CD4-positive, alpha-beta T cell treated with Interleukin-1 beta for 1 hour (primary cell): ENCODE measurements around the gene TLNRD1.

Experiments used
- DNase-seq, 2 donors: peaks; one replicate each; pipeline ENCODE4 v3.0.0-alpha.2; 2020 to 2022

The TLNRD1 gene

DNA sequence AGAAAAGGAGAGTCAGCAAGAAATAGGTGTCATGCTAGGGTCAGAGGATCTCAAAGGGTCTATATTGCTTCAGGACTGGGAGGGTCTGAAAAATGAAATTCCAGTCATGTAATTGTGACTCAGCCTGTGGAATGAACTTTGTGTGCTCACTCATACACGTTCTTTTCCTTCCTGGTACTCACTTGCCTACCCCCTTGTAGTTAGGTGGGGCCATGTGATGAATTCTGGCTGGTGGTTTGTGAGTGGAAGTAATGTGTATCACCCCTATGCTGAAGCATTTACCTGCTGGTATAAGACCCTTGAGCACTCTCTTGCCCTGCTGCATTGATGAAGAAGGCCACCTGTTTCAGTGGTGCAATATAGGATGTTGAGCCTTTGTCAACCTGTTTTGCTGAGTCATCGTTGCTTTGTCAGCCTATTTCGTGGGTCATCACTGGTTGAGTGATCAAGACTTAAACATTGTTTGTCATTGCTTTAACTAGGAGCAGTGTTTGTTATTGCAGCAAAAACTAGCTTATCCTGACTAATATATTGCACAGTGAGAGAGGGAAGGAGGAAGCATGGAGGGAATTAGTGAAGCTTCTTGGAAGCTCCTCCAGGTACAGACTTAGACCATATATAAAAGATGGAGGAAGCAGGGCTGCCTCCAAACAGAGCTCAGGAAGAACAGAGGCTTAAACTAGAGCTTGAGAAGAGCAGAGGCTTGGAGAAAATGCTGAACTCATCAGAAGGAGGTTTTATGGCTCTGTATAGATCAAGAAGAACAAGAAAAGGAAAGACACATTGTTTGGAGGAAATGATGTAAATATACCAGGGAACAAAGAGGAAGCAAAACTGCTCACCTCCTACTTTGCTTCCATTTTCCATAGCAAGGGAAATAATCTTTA is 28.9 kb downstream of the TLNRD1 start:
- DNase-seq = no peak

DNA sequence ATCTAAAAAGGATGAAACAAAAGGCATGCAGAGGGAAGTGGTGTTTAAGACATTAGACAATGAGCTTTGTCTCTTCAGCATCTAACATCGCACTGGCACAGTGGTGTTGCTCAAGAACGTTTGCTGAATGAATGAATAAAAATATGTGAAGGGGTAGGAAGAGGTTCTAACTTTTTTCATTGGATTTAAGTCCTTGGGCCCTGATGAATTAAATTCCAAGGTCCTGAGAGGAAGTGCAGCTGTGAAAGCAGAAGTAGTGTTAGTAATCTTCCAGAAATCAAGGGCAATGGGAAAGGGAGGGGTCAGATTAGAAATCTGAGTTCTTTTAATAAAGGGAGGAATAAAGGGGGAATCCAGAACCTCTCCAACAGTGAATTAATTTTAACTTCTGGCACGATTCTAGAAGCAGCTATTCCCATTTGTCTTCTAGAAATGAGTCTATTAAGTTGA is 29.6 kb downstream of the TLNRD1 start:
- DNase-seq = no peak

DNA sequence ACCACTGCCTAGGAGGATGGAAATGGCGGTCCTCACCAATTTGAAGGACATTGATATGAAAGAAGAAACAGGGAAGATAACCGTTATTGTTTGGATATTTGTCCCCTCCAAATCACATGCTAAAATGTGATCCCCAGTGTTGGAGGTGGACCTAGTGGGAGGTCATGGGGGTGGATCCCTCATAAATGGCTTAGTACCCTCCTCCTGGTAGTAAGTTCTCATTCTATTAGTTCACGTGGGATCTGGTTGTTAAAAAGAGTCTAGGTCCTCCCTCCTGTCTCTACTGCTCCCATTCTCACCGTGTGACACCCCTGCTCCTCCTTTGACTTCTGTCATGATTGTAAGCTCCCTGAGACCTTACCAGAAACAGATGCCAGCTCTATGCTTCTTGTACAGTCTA is 30.5 kb downstream of the TLNRD1 start:
- DNase-seq = no peak

DNA sequence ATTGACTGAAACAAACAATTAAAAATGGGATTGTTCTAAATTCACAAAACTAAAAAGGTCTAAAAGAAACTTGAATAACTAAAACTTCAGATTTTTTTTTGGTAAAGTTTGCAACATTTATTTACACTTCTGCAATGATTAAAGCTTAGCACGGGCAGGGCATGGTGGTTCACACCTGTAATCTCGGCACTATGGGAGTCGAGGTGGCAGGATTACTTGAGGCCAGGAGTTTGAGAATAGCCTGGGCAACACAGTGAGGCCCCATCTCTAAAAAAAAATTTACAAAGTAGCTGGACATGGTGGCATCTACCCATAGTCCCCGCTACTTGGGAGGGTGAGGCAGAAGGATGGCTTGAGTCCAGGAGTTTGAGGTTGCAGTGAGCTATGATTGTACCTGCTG is 31.6 kb downstream of the TLNRD1 start:
- no peak for DNase-seq

DNA sequence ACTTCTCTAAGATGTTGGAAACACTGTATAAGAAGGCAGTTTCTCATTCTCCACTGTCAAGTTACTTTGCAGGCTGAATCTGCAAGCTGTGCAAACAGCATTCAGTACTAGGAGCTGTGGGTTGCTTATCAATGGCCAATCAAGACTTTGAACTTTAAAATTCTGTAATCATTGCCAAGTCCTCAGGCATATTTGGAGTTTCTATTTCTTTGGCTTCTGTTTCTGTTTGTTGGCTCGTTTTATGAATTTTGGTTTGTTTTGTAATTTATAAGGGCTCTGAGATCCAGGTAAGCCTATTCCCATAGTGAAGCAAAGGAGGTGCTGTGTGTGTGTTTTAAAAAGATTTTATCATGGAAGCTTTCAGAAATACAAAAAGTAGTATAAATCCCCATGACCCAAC is 32.1 kb downstream of the TLNRD1 start:
- no peak for DNase-seq

DNA sequence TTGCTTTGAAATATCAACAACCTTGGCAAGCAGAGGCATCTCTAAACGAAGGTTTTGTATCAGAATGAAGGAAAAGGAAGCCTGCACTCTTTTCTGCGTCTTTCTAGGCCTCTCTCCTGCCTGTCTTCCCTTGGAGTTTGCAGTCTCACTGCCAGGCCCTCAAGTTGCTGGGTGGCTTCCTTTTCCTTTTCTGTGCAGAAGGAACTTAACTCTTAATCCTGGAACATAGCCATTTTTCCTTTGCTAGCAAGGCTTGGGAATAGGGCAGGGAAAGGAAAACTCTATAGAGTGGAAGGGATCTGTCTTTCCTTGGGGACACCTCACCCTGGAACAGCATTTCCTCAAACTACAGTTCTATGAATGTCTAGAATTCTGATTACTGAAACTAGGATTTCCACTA is 32.8 kb downstream of the TLNRD1 start:
- DNase-seq = no peak

DNA sequence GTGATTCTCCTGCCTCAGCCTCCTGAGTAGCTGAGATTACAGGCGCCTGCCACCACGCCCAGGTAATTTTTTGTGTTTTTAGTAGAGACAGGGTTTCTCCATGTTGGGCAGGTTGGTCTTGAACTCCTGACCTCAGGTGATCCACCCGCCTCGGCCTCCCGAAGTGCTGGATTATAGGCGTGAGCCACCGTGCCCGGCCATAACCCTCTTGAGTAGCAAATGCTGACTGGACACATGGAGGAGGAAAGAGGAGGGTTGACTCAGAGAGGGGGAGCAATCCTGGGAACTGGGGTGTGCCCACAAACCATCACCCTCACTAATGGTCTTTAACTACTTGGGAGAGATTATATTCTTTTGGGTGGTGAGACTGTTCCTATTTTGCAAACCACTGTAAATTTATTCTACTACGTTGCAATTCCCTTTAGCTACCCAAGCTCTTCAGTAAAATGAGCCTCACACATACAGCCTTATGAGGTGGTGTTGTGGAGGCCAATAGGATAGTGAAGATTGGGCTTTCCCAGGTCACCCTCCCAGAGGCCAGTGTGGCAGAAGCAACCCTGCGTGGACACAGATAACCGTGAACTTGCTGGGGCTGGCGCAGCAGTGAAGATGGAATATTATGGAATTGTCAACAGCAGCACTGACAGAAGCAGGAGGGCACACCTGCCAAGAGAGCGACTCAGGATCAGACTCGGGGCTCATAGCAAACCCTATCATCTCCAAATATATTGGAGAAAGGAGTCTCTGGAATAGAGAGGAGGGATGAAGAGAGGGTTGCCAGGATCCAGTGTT is 37.4 kb downstream of the TLNRD1 start:
- DNase-seq = no peak

DNA sequence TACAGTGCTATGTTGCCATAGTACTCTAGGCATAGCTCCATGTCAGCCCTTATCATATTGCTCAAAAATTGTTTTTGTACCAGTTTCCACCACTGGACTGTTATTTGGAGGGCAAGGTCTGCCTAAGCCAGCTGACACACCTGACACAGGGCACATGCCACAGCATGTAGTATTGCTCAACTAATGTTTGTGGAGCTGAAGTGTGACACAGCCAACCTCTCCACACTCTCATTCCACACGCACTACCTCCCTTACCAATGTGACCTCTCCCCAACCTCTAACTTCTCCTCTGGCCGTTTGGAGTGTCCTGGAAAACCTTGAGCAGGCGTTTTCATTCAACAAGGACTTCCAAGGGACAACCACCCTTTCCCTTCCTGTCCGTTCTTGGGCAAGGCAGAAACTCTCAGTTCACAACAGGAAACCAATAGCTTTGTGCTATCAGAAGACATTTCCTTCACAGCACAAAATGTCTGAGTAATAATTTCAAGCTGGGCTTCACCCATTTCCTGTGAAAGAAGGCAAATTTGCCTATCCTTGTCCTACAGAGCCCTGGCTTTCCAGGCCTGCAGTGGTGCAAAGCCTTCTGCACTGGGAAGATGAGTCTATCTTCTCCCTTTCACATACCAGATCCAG is 38.4 kb downstream of the TLNRD1 start:
- DNase-seq = no peak

DNA sequence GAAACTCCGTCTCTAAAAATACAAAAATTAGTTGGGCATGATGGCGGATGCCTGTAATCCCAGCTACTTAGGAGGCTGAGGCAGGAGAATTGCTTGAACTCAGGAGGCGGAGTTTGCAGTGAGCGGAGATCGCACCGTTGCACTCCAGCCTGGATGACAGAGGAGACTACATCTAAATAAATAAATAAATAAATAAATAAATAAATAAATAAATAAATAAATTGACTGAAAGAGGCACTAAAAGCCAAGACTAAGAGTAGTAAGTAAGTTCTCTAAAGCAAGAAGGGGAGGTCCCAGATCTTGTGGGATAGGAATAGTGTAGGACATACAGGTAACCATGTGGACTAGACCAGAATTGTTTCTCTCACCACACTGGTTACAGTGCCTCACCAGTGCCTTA is 40.0 kb downstream of the TLNRD1 start:
- no peak for DNase-seq

DNA sequence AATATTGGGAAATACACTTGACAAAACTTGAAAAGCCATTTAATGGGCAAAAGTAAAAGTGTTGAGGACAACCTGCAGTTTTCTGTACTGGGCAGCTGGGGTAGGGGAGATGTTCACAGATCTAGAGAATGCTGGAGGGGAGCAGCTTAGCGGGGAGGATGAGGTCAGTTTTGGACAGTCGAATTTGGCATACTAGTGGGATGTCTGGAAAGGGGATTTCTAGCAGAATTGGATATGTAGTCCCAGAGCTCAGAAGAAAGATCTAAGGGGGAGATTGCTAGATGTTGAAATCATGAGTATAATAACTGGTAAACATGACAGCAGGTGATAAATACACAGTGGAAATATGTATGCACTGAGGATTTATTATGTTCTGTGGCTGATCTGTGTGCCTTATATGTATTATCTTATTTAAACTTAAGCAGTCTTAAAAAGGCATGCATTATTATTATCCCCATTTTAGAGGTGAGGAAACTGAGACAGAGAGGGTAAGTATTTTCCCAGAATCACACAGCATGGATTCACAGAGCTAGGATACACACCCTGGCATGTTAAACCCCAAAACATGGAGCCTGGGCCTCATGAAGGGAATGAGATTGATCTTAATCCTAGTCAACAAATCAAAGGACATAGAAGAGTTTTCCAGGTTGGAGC is 42.7 kb downstream of the TLNRD1 start:
- no peak for DNase-seq

DNA sequence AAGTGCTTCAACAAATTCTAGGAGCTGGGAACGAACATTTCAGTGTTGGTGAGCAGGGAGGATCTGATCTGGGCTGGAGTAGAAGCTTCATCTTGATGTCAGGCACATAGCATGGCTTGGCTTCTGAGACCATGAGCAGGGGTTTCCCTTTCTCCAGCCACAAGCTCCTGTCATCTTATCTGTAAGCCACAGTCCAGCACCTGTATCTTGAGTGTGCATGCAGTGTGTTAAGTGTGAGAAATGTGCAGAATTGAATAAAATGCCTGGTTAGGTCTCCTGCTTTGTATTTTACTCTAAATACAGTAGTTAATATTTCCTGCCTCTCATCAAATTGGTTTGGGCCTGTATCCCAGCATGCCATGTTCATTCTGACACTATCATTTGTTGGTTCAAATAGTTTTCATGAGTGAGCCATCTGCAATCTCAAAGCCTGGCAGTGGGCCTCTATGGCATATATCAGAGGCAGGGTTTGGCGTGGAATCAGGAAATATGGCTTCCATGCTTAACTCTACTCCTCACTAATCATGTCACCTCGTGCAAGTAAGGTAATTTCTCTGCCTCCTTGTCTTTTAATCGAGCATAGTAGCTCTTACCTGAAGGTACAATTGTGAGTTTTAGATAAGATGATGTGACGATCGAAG is 43.3 kb downstream of the TLNRD1 start:
- DNase-seq = no peak

DNA sequence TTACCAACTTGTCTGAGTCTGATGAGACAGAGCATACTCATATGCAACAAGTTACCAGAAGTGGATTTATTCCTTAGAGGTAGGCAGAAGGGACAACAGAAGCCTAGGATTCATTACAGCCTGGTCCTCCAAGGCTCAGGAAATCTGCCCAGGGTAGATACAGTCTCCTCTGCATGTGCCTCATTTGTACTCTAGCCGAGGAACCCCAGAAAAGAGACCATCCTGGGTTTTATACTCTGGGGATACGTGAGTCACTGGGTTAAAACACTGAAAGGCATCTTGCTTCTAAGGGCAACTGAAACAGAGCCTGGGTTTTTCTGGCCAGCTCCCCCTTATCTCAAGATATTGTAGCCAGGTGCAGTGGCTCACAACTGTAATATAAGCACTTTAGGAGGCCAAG is 45.6 kb downstream of the TLNRD1 start:
- DNase-seq = no peak

DNA sequence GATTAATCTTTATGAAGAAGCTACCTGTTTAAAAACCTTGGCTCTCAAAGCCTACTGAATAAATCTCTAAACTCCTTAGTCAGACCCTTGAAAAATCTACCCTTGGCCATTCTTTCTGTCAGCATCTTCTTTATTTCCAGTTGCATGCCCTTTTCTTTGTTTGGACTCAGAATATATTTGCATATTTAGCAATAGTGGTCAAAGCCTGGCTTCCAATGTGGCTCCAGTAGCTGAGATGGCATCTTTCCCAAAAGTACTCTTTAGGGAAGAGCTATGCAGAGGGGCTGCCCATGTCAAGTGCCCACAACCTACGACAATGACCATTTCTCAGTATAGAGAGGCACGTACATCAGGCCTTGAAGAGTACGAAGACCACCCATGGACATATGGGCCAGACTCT is 47.2 kb downstream of the TLNRD1 start:
- DNase-seq = no peak

DNA sequence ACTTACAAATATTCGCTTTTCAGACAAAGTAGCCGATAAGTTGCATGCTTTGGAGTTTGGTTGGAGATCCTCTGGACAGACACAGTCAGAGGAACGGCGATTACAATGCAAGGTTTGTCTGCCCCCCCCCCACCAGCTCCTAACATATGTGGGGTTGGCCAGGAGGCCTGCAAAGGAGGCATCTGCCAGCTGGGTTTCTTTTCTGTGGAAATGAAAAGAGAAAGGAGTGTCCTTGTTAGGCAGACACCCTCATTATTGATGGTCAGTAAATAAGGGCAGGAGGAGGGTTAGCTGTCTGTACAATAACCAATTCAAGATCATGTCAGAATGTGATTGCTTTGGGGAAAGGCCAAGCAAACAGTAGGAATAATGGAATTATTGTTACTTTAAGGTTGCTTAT is 49.1 kb downstream of the TLNRD1 start:
- no peak for DNase-seq

DNA sequence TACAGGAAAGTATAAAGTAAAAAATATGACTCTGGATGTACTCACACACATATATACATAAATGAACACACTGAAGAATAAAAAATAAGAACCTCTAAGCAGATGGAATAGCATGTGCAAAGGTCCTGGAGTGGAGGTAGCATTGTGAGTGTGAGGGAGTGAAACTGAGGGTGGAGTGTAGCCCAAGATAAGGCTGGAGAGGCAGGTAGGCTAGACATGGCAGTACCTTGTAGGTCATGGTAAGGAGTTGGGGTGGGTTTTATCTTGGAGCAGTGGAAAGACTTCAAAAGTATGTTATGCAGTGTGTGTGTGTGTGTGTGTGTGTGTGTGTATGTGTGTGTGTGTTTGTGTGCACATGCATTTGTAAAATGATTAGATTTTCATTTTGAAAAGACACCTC is 49.5 kb downstream of the TLNRD1 start:
- DNase-seq = no peak

DNA sequence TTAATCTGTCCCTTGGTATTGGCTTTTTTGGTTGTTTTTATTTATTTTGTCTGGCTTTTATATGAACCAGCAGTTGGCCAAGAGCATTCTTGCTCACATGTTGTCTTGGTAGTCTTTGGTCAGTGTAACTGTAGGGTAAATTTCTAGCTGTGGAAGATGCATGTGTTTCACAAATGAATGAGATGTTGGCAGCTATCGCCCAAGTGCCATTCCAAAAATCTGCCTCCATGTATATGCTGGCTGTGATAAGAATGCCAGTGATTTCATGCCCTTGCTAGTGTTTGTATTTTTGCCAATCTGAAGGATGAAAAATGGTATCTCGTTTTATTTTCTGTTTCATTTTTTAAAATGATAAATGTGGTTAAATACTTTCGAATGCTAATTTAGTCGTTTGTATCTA is 50.1 kb downstream of the TLNRD1 start:
- no peak for DNase-seq

DNA sequence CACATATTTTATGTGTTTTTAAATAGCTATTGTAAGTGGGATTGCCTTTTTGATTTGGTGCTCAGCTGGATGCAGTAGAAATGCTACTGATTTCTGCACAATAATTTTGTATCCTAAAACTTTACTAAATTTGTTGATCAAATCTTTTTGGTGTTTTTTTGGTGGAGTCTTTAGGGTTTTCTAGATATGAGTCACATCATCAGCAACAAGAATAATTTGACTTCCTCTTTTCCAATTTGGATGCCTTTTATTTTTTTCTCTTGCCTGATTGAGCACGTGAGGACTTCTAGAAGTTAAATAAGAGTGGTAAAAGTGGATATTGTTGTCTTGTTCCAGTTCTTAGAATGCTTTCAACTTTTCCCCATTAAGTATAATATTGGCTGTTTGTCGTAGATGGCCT is 51.3 kb downstream of the TLNRD1 start:
- DNase-seq = no peak

DNA sequence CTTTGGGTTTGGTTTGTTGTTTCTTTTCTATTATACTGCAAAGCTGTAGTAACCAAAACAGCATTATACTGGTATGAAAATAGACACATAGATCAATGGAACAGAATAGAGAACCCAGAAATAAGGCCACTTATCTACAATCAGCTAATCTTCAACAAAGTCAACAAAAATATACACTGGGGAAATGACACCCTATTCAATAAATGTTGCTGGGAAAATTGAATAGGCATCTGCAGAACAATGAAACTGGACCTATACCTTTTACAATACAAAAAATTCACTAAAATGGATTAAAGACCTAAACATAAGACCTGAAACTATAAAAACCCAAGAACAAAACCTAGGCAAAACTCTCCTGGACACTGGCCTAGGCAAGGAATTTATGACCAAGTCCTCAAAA is 52.9 kb downstream of the TLNRD1 start:
- no peak for DNase-seq

DNA sequence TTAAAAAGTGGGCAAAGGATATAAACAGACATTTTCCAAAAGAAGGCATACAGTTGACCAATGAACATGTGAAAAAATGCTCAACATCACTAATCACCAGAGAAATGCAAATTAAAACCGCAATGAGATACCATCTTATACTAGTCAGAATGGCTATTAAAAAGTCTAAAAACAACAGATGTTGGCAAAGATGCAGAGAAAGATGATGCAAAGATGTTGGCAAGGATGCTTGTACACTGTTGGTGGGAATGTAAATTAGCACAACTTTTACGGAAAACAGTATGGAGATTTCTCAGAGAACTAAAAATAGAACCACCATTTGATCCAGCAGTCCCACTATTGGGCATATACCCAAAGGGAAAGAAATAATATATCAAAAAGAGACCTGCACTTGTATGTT is 53.5 kb downstream of the TLNRD1 start:
- no peak for DNase-seq
